Measurements from ENCODE around the gene SIAH1. TPM values are rescaled to one million over a fixed set of nuclear protein-coding genes. Genes with fewer than 3 reads are reported as not detected.
"Not testable (repeated sequence)": the region's sequence is repeated elsewhere in the genome, so short reads cannot be mapped to it uniquely, and the experiment has no call there.

Gene SIAH1, protein sequence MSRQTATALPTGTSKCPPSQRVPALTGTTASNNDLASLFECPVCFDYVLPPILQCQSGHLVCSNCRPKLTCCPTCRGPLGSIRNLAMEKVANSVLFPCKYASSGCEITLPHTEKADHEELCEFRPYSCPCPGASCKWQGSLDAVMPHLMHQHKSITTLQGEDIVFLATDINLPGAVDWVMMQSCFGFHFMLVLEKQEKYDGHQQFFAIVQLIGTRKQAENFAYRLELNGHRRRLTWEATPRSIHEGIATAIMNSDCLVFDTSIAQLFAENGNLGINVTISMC
- 10 to 100 TPM in 2 of 3 donors, 1 to 10 TPM in 1; 7.4 to 30.0 (median 20.1) TPM for polyA plus RNA-seq

DNA sequence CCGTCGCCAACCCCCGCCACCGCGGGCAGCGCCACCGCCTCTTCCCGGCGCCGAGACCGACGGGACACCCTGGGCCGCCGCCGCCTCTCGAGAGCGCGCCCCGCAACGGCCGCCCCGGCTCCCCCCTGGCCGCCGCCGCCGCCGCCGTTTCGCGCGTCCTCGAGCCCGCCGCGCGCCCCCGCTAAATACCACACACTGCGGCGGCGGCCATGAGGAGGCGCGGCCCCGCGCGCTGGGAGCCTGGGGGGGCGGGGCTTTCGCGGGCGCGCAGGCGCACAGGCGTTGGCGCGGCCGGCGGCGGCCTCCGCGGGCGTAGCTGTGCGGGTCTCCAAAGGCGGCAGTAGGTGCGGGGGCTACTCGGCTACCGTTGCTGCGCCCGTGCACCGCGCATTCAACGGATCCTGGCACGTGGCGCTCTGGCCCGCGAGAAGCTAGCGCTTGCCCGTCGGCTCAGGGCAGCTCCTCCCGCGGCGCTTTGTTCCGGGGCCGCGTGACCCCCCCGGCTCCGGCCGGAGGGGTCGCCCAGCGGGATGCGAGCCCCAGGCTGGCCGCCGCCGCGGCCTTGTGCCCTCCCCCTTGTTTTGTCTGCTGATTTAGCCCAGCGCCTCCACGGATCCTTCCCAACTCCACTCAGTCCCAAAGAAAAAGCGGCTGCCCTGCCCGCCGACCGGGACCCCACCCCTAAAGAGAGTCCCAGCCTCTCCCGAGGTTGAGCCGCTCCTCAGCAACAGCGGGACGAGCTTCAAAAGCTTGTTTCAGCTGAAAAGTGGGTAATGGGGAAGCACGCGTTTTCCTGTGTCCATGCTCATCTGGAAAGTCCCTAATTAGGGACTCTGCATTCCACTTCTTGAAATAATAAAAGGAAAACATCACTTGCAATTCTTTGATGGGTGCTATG, at the start of gene SIAH1:
TSS of gene SIAH1 (minus strand) at position 161 of the 898 bp plus-strand sequence. CDS start 22,985 bp downstream, outside the sequence.
- peak within 1 kb of the TSS; percentile 94 for H3K27ac ChIP-seq (ENCODE audit: low read depth, low read length)
- 0 to 1% (median 0%) methylated on average over 79 to 104 of the region's 105 CpGs for WGBS, 3 donors

DNA sequence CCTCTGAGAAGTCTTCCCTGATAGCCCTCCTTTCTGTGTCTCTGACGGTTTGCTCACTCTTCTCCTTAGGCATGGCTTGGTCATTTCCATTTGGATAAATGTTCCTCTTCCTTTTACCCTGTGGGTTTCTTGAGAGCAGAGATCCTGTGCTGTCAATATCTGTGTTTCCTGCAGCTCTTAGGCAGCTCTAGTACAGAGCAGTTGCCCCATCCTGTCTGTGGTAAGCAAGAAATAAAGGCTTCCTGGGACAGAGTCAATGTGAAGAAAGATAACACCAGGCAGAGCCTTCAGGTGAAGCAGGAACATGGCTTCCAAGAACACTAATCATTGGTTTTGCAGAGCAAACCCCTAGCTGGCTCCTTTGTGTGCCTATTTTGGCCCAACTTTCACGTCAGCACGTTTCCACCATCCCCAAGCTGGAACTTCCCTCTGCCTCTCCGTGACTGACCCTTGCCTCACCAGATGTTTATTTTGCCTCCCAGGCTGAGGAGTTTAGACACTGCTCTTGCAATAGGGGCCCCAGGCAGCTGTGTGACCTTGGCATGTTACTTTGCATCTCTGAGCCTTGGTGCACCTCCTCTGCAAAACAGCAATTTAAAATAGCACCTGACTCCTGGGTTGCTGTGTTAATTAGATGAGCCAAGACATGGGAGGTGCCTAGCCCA, 49.6 kb upstream of the SIAH1 start:
- 26 to 36% (median 29%) methylated on average over 4 of the region's 4 CpGs for WGBS, 3 donors
- H3K27ac ChIP-seq (ENCODE audit: low read depth, low read length): no peak overlapping the region

DNA sequence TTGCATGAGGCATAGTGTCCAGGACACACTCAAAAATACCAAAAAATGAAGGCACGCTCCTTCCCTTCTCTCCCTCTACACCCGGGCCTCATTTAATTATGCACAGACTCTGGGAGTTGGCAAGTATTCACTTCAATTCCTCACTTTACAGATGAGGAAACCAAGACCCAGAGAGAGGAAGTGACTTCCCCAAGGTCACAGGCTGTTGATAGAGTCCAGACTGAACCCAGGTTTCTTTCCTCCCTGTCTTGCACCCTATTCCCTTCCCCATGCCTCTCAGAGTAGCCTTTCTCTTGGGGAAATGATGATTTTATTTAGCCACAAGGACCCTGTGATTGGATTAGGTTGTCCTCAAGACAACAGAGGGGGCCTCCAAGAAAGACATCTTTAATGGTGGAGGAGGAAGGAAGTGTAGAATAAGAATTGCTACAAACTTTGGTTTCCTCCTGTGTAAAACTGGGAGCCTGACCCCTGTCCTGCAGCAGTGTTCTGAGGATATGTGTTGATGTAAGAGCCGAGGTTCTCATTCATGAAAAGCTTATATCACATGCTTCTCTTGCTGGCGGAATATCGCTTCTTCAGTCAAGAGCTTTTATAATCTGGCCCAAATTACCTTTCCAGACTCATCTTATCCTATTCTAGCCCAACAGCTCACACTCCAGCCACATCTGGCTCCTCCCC, 48.8 kb upstream of the SIAH1 start:
- 49 to 83% (median 64%) methylated on average over 5 of the region's 5 CpGs for WGBS, 3 donors
- no peak overlapping the region for H3K27ac ChIP-seq (ENCODE audit: low read depth, low read length)

DNA sequence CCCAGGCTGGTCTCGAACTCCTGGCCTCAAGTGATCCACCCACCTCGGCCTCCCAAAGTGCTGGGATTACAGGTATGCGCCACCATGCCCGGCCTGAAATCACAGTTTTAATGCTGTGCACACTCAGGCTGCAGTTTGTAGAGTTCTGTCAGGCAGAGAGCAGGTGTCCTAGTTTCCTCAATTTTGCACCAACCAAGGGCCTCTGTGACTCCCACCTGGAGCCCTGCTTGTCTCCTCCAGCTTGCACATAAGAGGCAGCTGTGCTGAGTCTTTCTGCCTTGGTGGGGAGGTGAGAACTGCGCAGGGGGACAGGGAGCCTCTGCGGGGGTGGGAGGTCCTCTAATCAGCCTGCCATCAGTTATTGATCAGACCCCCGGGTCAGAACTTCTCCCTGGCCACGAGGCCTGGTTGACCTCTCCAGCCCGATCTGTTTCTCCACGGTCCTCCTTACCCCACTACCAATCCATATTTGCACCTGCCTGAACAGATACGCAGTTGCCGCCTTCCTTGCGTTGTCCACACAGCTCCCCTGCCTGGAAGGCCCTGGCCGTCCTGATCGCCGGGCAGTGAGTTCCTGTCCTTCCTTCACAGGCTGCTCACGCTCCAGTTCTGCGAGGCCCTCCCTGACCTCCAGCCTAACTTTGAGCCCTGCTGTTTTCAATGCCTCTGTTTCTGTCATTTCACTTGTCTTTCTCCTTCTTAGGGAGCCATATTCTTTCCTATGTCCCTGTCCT, 48.1 kb upstream of the SIAH1 start:
- no peak overlapping the region for H3K27ac ChIP-seq (ENCODE audit: low read depth, low read length)
- 85 to 93% (median 89%) methylated on average over 18 of the region's 18 CpGs for WGBS, 3 donors

GRCh38 chr16:48432136-48432535, 46.9 kb upstream of the SIAH1 start:
- WGBS, 3 donors: 21 to 42% (median 27%) methylated on average over 2 of the region's 2 CpGs
- no peak overlapping the region for H3K27ac ChIP-seq (ENCODE audit: low read depth, low read length)

- no peak overlapping the region for H3K27ac ChIP-seq (ENCODE audit: low read depth, low read length)
- 93 to 97% (median 94%) methylated on average over 3 of the region's 3 CpGs for WGBS, 3 donors
Measured at GRCh38 chr16:48430890-48431289, 45.7 kb upstream of the SIAH1 start.

DNA sequence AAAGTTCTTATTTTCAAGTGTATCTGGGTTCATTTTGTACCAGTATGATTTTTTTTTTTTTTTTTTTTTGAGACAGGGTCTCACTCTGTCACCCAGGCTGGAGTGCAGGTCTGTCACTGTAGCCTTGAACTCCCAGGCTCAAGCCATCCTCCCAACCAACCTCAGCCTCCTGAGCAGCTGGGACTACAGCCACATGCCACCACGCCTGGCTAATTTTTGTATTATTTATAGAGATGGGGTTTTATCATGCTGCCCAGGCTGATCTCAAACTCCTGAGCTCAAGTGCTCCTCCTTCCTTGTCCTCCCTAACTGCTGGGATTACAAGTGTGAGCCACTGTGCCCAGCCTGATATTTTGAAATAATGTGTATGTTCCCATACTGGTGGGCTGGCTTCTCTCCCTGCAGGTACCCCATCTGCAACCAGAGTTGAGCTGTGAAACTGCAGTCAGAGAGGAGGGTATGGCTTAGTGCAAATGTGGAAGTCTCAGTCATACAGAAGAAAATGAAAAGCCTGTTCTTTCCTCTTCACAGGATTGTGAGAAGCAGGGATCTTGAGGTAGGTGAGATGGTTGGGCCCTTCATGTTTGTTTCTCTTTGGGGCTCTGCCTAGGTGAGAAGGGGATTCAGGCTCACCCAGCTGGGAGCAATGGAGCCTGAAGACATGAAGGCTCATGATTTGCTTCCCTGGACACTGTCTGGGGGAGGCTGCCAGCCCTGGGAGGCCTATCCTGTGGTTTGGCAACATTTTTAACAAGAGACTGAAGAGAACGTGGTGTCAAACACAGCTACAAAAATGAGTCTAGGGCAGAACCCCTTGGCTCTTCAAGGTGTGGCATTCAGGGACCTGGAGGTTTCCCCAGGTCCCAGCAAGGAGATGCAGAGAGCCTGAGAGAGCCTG, 41.3 kb upstream of the SIAH1 start:
- WGBS, 3 donors: 67 to 78% (median 69%) methylated on average over 2 of the region's 2 CpGs
- H3K27ac ChIP-seq (ENCODE audit: low read depth, low read length): no peak overlapping the region

DNA sequence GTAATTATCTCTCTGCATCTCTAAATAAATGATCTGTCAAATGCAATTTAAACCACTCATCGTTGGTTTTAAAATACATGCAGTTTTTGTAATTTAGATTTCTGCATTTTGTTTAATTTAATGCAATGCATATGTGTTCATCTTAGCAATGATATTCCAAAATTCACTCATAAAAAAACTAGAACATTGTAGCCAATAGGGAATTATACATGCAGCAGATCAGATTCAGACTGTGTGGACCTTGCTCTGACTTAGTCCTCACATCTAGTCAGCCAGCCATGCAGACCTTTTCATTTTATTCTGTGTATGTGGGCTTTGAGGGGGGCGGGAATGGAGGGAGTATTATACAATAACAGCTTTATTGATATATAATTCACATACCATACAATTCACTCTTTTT, 37.3 kb upstream of the SIAH1 start:
- no peak overlapping the region for H3K27ac ChIP-seq (ENCODE audit: low read depth, low read length)
- 69 to 85% (median 84%) methylated on average over 2 of the region's 2 CpGs for WGBS, 3 donors

DNA sequence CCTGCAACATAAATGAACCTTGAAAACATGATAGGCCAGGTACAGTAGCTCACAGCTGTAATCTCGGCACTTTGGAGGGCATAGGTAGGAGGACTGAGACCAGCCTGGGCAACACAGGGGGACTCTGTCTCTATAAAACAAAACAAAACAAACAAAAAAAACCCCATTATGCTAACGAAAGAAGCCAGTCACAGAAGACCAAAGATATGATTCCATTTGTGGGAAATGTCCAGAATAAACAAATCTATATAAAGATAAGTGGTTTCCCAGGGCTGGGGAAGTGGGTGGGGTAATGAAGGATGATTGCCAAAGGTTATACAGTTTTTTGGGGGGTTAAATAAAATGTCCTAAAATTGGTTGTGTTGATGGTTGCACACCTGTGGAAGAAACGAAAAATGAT, 36.5 kb upstream of the SIAH1 start:
- 65 to 77% (median 68%) methylated on average over 3 of the region's 3 CpGs for WGBS, 3 donors
- no peak overlapping the region for H3K27ac ChIP-seq (ENCODE audit: low read depth, low read length)

DNA sequence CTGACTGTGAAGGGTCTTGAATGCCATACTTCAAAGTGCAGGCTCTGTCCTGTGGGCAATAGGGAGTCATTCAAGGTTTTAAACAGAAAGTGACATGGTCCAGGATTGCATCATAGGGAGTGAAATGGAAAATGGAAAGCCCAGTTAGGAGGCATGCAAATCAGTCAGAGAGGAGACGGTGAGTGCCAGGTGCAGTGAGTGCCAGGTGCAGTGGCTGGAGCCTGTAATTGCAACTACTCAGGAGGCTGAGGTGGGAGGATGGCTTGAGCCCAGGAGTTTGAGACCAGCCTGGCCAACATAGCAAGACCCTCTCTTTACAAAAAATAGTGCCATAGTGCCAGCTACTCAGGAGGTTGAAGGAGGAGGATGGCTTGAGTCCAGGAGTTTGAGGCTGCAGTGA, 35.2 kb upstream of the SIAH1 start:
- WGBS, 3 donors: 75 to 93% (median 91%) methylated on average over 1 of the region's 1 CpG
- H3K27ac ChIP-seq (ENCODE audit: low read depth, low read length): no peak overlapping the region

- H3K27ac ChIP-seq (ENCODE audit: low read depth, low read length): not testable (repeated sequence)
- 92 to 97% (median 97%) methylated on average over 25 to 29 of the region's 29 CpGs for whole genome bisulfite sequencing, 3 donors
Measured at GRCh38 chr16:48416617-48417016, 31.4 kb upstream of the SIAH1 start.

DNA sequence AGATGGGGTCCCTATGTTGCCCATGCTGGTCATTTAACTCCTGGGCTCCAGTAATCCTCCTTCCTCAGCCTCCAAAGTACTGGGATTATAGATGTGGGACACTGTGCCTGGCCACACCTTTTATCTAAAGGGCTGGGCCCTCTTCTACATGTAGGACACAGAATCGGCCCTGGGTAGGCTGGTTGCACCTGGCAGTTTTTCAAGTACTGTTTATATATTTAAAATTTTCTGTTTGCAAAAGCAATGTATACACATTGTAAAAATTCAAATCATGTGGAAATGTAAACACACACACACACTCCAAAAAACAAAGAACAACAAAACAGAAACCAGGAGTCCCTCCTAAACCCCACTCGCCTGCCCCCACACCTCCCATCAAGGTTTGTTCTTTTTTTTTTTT, 28.1 kb upstream of the SIAH1 start:
- 66 to 90% (median 86%) methylated on average over 2 of the region's 2 CpGs for WGBS, 3 donors
- no peak overlapping the region for H3K27ac ChIP-seq (ENCODE audit: low read depth, low read length)

DNA sequence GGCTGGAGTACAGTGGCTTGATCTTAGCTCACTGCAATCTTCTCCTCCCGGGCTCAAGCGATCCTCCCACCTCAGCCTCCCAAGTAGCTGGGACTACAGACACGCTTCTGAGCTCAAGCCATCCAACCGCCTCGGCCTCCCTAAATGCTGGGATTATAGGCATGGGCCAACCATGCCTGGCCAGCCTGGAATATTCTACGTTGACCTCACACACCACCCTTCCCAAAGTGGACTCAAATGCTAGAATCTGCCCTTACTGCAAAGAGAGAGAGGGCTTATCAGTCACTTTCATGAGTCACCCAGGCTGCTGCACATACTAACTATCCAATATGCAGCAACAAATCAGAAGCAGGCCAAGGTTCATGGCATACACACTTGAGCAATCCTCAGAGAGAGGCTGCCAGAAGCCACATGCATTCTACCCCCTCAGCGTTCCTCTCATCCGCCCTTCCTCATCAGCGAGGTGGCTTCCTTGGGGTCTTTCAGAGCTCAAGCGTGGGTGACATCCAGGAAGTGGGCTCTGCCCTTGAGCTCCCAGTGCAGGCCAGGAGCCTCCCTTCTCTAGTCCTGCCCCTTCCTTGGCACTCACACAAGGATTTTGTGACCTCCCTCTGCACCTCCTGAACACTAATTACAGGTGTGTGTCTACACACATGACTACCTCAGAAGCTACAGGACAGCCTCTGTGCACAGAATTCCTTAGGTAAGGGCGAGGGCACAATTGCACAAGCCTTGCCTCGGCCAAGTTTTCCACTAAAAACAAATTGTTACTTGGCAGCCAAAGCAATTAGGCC, 24.8 kb upstream of the SIAH1 start:
- H3K27ac ChIP-seq (ENCODE audit: low read depth, low read length): no peak overlapping the region
- WGBS, 3 donors: 61 to 83% (median 64%) methylated on average over 12 of the region's 12 CpGs

DNA sequence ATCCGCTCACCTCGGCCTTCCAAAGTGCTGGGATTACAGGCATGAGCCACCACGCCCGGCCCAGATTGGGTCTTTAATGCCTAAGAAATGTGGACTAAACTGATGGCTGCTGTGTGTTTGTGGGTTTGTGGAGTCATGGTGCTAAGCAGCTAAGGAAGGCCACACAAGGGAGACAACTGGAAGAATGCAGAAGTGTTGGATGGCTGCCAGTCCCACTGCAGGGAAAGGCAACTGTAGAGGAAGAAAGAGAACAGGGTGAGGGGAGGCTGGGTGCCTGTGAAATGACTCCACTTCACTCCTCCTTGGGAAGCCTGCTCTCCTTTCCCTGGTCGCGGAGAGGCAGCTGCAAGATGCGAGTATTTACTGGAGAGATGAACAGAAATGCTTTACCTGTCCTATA, 23.5 kb upstream of the SIAH1 start:
- 90 to 93% (median 91%) methylated on average over 7 of the region's 7 CpGs for WGBS, 3 donors
- H3K27ac ChIP-seq (ENCODE audit: low read depth, low read length): no peak overlapping the region

DNA sequence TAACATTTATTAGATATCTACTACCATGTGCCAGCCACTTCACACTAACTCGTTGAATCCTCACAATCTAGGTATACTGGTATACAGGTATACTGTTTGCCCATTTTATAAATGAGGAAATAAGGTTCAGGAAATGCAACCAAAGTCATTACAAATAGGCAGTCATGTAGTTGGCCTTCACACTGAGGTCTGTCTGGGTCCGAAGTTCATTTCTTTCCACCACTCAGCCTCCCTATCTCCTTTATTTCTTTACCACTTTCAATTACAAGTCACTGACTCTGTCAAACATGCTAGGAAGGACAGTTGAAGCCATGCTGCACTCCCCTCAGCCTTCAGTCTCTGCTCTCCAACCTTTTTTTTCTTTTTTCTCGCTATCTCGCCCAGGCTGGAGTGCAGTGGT, 20.7 kb upstream of the SIAH1 start:
- H3K27ac ChIP-seq (ENCODE audit: low read depth, low read length): no peak overlapping the region
- 67 to 89% (median 87%) methylated on average over 4 of the region's 4 CpGs for WGBS, 3 donors

DNA sequence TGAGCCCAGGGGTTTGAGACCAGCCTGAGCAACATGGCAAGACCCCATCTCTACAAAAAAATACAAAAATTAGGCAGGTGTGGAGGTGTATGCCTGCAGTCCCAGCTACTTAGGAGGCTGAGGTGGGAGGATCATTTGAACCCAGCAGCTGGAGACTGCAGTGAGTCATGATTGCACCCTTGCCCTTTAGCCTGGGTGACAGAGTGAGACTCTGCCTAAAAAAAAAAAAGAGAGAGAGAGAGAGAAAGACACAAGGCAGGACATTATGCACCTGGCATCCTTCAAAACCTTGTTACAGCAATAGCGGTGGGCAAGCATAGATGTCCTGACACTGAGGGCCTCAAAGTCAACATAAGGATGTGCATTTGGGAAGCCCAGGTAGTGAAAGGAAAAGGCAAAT, 19.9 kb upstream of the SIAH1 start:
- no peak overlapping the region for H3K27ac ChIP-seq (ENCODE audit: low read depth, low read length)
- WGBS, 3 donors: 85 to 100% (median 94%) methylated on average over 1 of the region's 1 CpG

Data from adipose tissue (tissue), 3 donors.